HL-60 (cell line): Measurements from ENCODE around the gene SRSF9.
"Not testable (repeated sequence)": the region's sequence is repeated elsewhere in the genome, so short reads cannot be mapped to it uniquely, and the experiment has no call there.

Experiments used
- GABPA ChIP-seq: IDR thresholded peaks from 2 replicates; pipeline ENCODE4 v1.6.1; 2012; ENCODE audit warnings: low read depth
- POLR2AphosphoS5 ChIP-seq: IDR thresholded peaks from 2 replicates; pipeline ENCODE4 v1.6.1; 2012; ENCODE audit warnings: low read depth
- SPI1 ChIP-seq: IDR thresholded peaks from 2 replicates; pipeline ENCODE4 v1.6.1; 2012; ENCODE audit warnings: low read depth, mild to moderate bottlenecking, borderline replicate concordance
- TF ChIP-seq, protein P1 (sequence below): IDR thresholded peaks from one replicate; pipeline ENCODE4 v1.5.1; 2011; ENCODE audit warnings: low read length, control low read depth, inconsistent platforms; ENCODE audit not compliant: insufficient read depth
- TF ChIP-seq, protein P2 (sequence below): IDR thresholded peaks from 2 replicates; pipeline ENCODE4 v1.6.1; 2012; ENCODE audit warnings: low read depth; ENCODE audit not compliant: insufficient replicate concordance

DNA sequence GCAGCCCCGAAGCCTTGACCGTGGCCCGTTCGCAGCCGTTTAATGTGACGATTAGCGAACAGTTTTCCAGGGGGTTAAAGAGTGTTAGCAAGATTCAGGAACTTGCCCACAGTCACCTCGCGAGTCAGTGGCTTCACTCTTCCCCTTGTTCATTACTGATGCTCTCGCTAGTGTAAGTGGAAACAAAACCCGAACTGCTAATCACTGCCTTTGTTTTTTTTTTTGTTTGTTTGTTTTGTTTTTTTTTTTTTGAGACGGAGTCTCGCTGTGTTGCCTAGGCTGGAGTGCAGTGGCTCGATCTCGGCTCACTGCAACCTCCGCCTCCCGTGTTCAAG, 22.7 kb downstream of the SRSF9 start:
- TF ChIP-seq, protein P1, sequence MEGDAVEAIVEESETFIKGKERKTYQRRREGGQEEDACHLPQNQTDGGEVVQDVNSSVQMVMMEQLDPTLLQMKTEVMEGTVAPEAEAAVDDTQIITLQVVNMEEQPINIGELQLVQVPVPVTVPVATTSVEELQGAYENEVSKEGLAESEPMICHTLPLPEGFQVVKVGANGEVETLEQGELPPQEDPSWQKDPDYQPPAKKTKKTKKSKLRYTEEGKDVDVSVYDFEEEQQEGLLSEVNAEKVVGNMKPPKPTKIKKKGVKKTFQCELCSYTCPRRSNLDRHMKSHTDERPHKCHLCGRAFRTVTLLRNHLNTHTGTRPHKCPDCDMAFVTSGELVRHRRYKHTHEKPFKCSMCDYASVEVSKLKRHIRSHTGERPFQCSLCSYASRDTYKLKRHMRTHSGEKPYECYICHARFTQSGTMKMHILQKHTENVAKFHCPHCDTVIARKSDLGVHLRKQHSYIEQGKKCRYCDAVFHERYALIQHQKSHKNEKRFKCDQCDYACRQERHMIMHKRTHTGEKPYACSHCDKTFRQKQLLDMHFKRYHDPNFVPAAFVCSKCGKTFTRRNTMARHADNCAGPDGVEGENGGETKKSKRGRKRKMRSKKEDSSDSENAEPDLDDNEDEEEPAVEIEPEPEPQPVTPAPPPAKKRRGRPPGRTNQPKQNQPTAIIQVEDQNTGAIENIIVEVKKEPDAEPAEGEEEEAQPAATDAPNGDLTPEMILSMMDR = not testable (repeated sequence)
- TF ChIP-seq POLR2AphosphoS5, SPI1, GABPA: not testable (repeated sequence)
- TF ChIP-seq, protein P2, sequence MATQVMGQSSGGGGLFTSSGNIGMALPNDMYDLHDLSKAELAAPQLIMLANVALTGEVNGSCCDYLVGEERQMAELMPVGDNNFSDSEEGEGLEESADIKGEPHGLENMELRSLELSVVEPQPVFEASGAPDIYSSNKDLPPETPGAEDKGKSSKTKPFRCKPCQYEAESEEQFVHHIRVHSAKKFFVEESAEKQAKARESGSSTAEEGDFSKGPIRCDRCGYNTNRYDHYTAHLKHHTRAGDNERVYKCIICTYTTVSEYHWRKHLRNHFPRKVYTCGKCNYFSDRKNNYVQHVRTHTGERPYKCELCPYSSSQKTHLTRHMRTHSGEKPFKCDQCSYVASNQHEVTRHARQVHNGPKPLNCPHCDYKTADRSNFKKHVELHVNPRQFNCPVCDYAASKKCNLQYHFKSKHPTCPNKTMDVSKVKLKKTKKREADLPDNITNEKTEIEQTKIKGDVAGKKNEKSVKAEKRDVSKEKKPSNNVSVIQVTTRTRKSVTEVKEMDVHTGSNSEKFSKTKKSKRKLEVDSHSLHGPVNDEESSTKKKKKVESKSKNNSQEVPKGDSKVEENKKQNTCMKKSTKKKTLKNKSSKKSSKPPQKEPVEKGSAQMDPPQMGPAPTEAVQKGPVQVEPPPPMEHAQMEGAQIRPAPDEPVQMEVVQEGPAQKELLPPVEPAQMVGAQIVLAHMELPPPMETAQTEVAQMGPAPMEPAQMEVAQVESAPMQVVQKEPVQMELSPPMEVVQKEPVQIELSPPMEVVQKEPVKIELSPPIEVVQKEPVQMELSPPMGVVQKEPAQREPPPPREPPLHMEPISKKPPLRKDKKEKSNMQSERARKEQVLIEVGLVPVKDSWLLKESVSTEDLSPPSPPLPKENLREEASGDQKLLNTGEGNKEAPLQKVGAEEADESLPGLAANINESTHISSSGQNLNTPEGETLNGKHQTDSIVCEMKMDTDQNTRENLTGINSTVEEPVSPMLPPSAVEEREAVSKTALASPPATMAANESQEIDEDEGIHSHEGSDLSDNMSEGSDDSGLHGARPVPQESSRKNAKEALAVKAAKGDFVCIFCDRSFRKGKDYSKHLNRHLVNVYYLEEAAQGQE = not testable (repeated sequence)
